Sigmoid colon (tissue), 4 donors: ENCODE measurements around the gene UBR2.

Experiments used
- POLR2A ChIP-seq, 2 donors: fragments of 450-650 bp; IDR thresholded peaks; one replicate each; pipeline ENCODE4 v1.6.1; 2016; ENCODE audit warnings: antibody characterized with exemption in 2 of 2, mild to moderate bottlenecking in 2 of 2, moderate library complexity in 2 of 2
- POLR2AphosphoS5 ChIP-seq, 4 donors: sonication (generic); formaldehyde crosslinking; IDR thresholded peaks; one replicate each; pipeline ENCODE4 v1.6.1; 2017; ENCODE audit warnings: antibody characterized with exemption in 4 of 4

- TF ChIP-seq POLR2A (IDR thresholded peaks at IDR 0.05) (no peak), POLR2AphosphoS5 (IDR thresholded peaks at IDR 0.05) (no peak)
These were observed 18.5 kb upstream of the UBR2 start for GRCh38 chr6:42545226-42545773.
